HepG2 (cell line): ENCODE measurements around the gene TBCE. TPM values are rescaled to one million over a fixed set of nuclear protein-coding genes. Genes with fewer than 3 reads are reported as not detected.

Experiments used
- FOXA3 ChIP-seq: IDR thresholded peaks from 2 replicates; pipeline ENCODE4 v1.6.1; 2016; ENCODE audit warnings: missing genetic modification reagents, missing compliant biosample characterization
- HOXA5 ChIP-seq: sonication (generic); formaldehyde crosslinking; IDR thresholded peaks from 2 replicates; pipeline ENCODE4 v1.4.0; 2020; ENCODE audit warnings: missing genetic modification reagents
- KLF12 ChIP-seq: sonication (generic); formaldehyde crosslinking; IDR thresholded peaks from 2 replicates; pipeline ENCODE4 v1.4.0; 2020; ENCODE audit warnings: missing genetic modification reagents, borderline replicate concordance
- MAFF ChIP-seq: IDR thresholded peaks from 2 replicates; pipeline ENCODE4 v1.6.1; 2011; ENCODE audit warnings: low read depth, low read length, improper control_type of control experiment
- NFIC ChIP-seq: IDR thresholded peaks from 2 replicates; pipeline ENCODE4 v1.6.1; 2012; ENCODE audit warnings: mild to moderate bottlenecking, low read length, inconsistent platforms
- NR1H2 ChIP-seq: sonication (generic); formaldehyde crosslinking; IDR thresholded peaks from 2 replicates; pipeline ENCODE4 v1.8.1; 2022; ENCODE audit warnings: low read depth, missing genetic modification reagents, borderline replicate concordance
- REST ChIP-seq, 2 experiments: IDR thresholded peaks; 2 replicates each; pipeline ENCODE4 v1.6.1; 2011 to 2012; ENCODE audit warnings: low read length in 2 of 2, borderline replicate concordance in 1 of 2, low read depth in 1 of 2, mild to moderate bottlenecking in 1 of 2, moderate library complexity in 1 of 2
- SKI ChIP-seq: fragments of 450-650 bp; IDR thresholded peaks from one replicate; pipeline ENCODE4 v1.6.1; 2018; ENCODE audit warnings: mild to moderate bottlenecking; ENCODE audit not compliant: partially characterized antibody
- SMAD9 ChIP-seq: sonication (generic); formaldehyde crosslinking; IDR thresholded peaks from 2 replicates; pipeline ENCODE4 v1.5.1; 2020; ENCODE audit warnings: mild to moderate bottlenecking, missing genetic modification reagents
- SMARCE1 ChIP-seq: fragments of 450-650 bp; IDR thresholded peaks from 2 replicates; pipeline ENCODE4 v1.6.1; 2017; ENCODE audit warnings: borderline replicate concordance
- TMF1 ChIP-seq: sonication (generic); formaldehyde crosslinking; IDR thresholded peaks from 2 replicates; pipeline ENCODE4 v1.8.1; 2022; ENCODE audit warnings: low read depth, missing genetic modification reagents
- ZHX2 ChIP-seq, 2 experiments: sonication (generic) in 1 of 2; formaldehyde crosslinking in 1 of 2; IDR thresholded peaks; 2 replicates each; pipeline versions ENCODE4 v1.6.1 to v1.9.0; 2014 to 2022; ENCODE audit warnings: antibody characterized with exemption in 1 of 2, borderline replicate concordance in 1 of 2, inconsistent platforms in 1 of 2, low read depth in 1 of 2, missing genetic modification reagents in 1 of 2
- ZNF10 ChIP-seq: sonication (generic); formaldehyde crosslinking; IDR thresholded peaks from 2 replicates; pipeline ENCODE4 v1.4.0; 2020; ENCODE audit warnings: mild to moderate bottlenecking, low read depth, missing genetic modification reagents, borderline replicate concordance
- ZNF12 ChIP-seq: sonication (generic); formaldehyde crosslinking; IDR thresholded peaks from 2 replicates; pipeline ENCODE4 v1.5.0; 2020; ENCODE audit warnings: missing genetic modification reagents
- ZNF468 ChIP-seq: sonication (generic); formaldehyde crosslinking; IDR thresholded peaks from 2 replicates; pipeline ENCODE4 v1.8.0; 2022; ENCODE audit warnings: mild to moderate bottlenecking, moderate library complexity, missing genetic modification reagents
- ZNF556 ChIP-seq: sonication (generic); formaldehyde crosslinking; IDR thresholded peaks from 2 replicates; pipeline ENCODE4 v1.4.0; 2020; ENCODE audit warnings: mild to moderate bottlenecking, missing genetic modification reagents, borderline replicate concordance
- ZNF589 ChIP-seq: sonication (generic); formaldehyde crosslinking; conservative IDR thresholded peaks from 2 replicates; pipeline ENCODE4 v1.8.0; 2022; ENCODE audit warnings: mild to moderate bottlenecking, moderate library complexity, missing genetic modification reagents
- polyA plus RNA-seq, 8 experiments: library from polyadenylated mRNA; depleted of rRNA in 3 of 8; stranded (reverse) in 7 of 8; unstranded in 1 of 8; fragments of >200 nt; fragmentation: Illumina TruSeq in 4 of 8; extraction: Trizol in 4 of 8; gene quantifications; 2 replicates each; pipeline versions ENCODE4 v1.2.1 to v1.2.3, GENCODE V29; 2011 to 2016; ENCODE audit warnings: low read depth in 4 of 8, missing spikeins in 1 of 8, mixed read lengths in 1 of 8; ENCODE audit not compliant: insufficient read depth in 1 of 8
- total RNA-seq, 5 experiments: library from RNA; depleted of rRNA; stranded (reverse); fragments of >200 nt; fragmentation: Illumina TruSeq; extraction: Trizol; gene quantifications; 2 replicates each; pipeline ENCODE4 v1.2.3, GENCODE V29; 2016; ENCODE audit warnings: low read depth in 1 of 5
- TF ChIP-seq, protein P1 (sequence below): sonication (generic); formaldehyde crosslinking; IDR thresholded peaks from 2 replicates; pipeline ENCODE4 v1.8.0; 2022; ENCODE audit warnings: missing genetic modification reagents, mild to moderate bottlenecking, borderline replicate concordance

TBCE gene
- total and polyA plus RNA-seq, 2 of the 13 experiments (the other 11 are each of a cell fraction or from before 2014, with no cell fraction given), result 25.6 to 31.1 TPM

- TF ChIP-seq ZHX2 (IDR thresholded peaks at IDR 0.05; ENCODE audit: low read depth) (no peak), ZHX2 (CRISPR knock-in tag; IDR thresholded peaks at IDR 0.05; ENCODE audit: borderline replicate concordance) (no peak), KLF12 (no peak), HOXA5 (CRISPR knock-in tag) (no peak), SMAD9 (CRISPR knock-in tag) (no peak), REST (IDR thresholded peaks at IDR 0.05; ENCODE audit: borderline replicate concordance in 1 of 2, low read depth in 1 of 2, low read length in 2 of 2) (no peak), TMF1 (CRISPR knock-in tag) (no peak), MAFF (no peak), ZNF589 (CRISPR knock-in tag) (no peak), ZNF10 (CRISPR knock-in tag) (no peak), ZNF12 (CRISPR knock-in tag) (peak; percentile 65), SKI (peak; percentile 97), ZNF468 (CRISPR knock-in tag) (no peak), FOXA3 (CRISPR knock-in tag) (peak; percentile 88), ZNF556 (no peak), NFIC (no peak), NR1H2 (no peak), SMARCE1 (no peak)
- TF ChIP-seq, protein P1, sequence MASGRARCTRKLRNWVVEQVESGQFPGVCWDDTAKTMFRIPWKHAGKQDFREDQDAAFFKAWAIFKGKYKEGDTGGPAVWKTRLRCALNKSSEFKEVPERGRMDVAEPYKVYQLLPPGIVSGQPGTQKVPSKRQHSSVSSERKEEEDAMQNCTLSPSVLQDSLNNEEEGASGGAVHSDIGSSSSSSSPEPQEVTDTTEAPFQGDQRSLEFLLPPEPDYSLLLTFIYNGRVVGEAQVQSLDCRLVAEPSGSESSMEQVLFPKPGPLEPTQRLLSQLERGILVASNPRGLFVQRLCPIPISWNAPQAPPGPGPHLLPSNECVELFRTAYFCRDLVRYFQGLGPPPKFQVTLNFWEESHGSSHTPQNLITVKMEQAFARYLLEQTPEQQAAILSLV, result no peak
Observed at GRCh38 chr1:235411489-235412486, 44.6 kb downstream of the TBCE start (continued).
